Measurements from ENCODE around the gene NXPE4. TPM values are rescaled to one million over a fixed set of nuclear protein-coding genes. Genes with fewer than 3 reads are reported as not detected.

Gene NXPE4
- total RNA-seq, 1 experiment from 2014 or later = not detected

DNA sequence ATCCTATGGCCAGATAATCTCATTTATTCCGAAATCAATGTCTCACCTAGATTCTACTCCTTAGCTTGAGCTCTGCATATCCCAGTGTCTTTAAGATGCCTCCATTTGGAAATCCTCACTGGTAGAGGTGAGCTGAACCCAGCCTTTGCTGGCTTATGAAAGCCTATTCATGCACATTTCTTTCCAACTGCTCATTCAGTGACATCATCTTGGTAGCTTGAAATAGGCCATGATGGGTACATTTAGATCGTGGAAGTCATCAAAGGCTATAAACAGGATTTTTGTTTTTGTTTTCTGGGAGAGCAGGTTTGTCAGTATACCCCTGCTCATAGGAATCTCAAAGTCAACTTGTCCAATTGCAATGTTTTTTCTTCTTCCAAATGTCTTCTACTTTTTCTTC is 41.9 kb downstream of the NXPE4 start:
- Histone ChIP-seq H3K23ac (ENCODE audit: insufficient read length, low read depth, low read length) (no peak overlapping the region), H2AK5ac (ENCODE audit: insufficient read length, low read length) (no peak overlapping the region), H2BK15ac (ENCODE audit: low read depth, low read length) (no peak overlapping the region), H4K20me1 (ENCODE audit: control insufficient read depth, insufficient read depth, insufficient read length) (no peaks in the 10 kb centered on the region), H3K4ac (ENCODE audit: low read depth, low read length) (no peak overlapping the region), H3K27me3 (ENCODE audit: insufficient read depth, low read length) (no peaks in the 10 kb centered on the region), H3K9me3 (ENCODE audit: control insufficient read depth, low read depth, low read length) (no peaks in the 10 kb centered on the region), H3K9ac (ENCODE audit: extremely low read depth, insufficient read length, low read length) (no peak overlapping the region), H3K79me1 (ENCODE audit: insufficient read depth, low read depth, low read length, poor library complexity, severe bottlenecking) (no peaks in the 10 kb centered on the region), H3K79me2 (ENCODE audit: insufficient read depth, low read length) (no peaks in the 10 kb centered on the region), H4K91ac (ENCODE audit: insufficient read length, low read depth, low read length) (no peak overlapping the region), H4K8ac (replicated peaks; ENCODE audit: insufficient read length, low read depth, low read length) (no peak overlapping the region), H3K4me1 (ENCODE audit: insufficient read depth, low read length) (no peaks in the 10 kb centered on the region), H4K5ac (ENCODE audit: insufficient read length, low read depth, low read length) (no peak overlapping the region), H3T11ph (ENCODE audit: low read length) (no peak overlapping the region), H3K14ac (ENCODE audit: insufficient read depth, low read length) (no peak overlapping the region), H2BK5ac (ENCODE audit: insufficient read length, low read length) (no peak overlapping the region), H2BK20ac (ENCODE audit: low read depth, low read length, poor library complexity, severe bottlenecking) (no peak overlapping the region), H3K27ac (ENCODE audit: insufficient read length, low read depth, low read length) (no peak overlapping the region), H3K18ac (ENCODE audit: insufficient read length, low read depth, low read length) (no peak overlapping the region), H2AFZ (ENCODE audit: low read length) (no peak overlapping the region), H2BK120ac (ENCODE audit: low read depth, low read length, poor library complexity, severe bottlenecking) (no peak overlapping the region), H3K56ac (ENCODE audit: insufficient read length, low read depth, low read length) (no peak overlapping the region), H3K4me2 (ENCODE audit: insufficient read depth, insufficient read length, low read length) (no peak overlapping the region), H2BK12ac (ENCODE audit: insufficient read length, low read depth, low read length) (no peak overlapping the region), H3K23me2 (ENCODE audit: insufficient read length, low read depth, low read length, poor library complexity, severe bottlenecking) (no peaks in the 10 kb centered on the region)
- Mint-ChIP-seq H3K4me3 (no peak overlapping the region), H3K4me1 (peaks cover 10 to 11% of the 10 kb centered on the region in 2 experiments), H3K27ac (no peak overlapping the region), H3K27me3 (ENCODE audit: low read depth) (no peaks in the 10 kb centered on the region), H3K36me3 (ENCODE audit: insufficient read depth in 1 of 3, low read depth in 3 of 3) (no peaks in the 10 kb centered on the region), H3K9me3 (no peaks in the 10 kb centered on the region)
- DNase-seq = no peak
- TF ChIP-seq, protein P1, sequence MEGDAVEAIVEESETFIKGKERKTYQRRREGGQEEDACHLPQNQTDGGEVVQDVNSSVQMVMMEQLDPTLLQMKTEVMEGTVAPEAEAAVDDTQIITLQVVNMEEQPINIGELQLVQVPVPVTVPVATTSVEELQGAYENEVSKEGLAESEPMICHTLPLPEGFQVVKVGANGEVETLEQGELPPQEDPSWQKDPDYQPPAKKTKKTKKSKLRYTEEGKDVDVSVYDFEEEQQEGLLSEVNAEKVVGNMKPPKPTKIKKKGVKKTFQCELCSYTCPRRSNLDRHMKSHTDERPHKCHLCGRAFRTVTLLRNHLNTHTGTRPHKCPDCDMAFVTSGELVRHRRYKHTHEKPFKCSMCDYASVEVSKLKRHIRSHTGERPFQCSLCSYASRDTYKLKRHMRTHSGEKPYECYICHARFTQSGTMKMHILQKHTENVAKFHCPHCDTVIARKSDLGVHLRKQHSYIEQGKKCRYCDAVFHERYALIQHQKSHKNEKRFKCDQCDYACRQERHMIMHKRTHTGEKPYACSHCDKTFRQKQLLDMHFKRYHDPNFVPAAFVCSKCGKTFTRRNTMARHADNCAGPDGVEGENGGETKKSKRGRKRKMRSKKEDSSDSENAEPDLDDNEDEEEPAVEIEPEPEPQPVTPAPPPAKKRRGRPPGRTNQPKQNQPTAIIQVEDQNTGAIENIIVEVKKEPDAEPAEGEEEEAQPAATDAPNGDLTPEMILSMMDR (conservative IDR thresholded peaks at IDR 0.05) = no peak
- WGBS (ENCODE audit: extremely low coverage, insufficient read length, low lambda C conversion rate) = no CpG with 5 or more reads among the region's 2 CpGs
